ENCODE results near the gene TESK2.

DNA sequence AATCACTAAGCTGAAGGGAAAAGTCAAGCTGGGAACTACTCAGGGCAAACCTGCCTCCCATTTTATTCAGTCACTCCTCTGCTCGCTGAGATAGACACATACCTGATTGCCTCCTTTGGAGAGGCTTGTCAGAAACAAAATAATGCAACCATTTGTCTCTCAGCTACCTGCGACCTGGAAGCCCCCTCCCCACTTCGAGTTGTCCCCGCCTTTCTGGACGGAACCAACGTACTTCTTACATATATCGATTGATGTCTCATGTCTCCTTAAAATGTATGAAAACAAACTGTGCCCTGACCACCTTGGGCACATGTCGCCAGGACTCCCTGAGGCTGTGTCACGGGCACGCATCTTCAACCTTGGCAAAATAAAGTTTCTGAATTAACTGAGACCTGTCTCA is 185.7 kb downstream of the TESK2 start:
- TF ChIP-seq GATA2 (IDR thresholded peaks at IDR 0.05; ENCODE audit: low read depth, low read length) (no peak), GATA3 (IDR thresholded peaks at IDR 0.05; ENCODE audit: low read depth, low read length) (no peak)

Measured in SH-SY5Y (cell line).